SK-N-MC (cell line): ENCODE measurements around the gene KIF26A.
"Not testable (repeated sequence)": the region's sequence is repeated elsewhere in the genome, so short reads cannot be mapped to it uniquely, and the experiment has no call there.

ENCODE experiments used
- DNase-seq: peaks from one replicate; pipeline ENCODE4 v3.0.0-alpha.2; 2011; ENCODE audit warnings: low read depth, low spot score
- H3K27ac ChIP-seq: fragments of 200-600 bp; sonication (generic); 2 replicates; pipeline ENCODE4 v1.5.1; 2016; ENCODE audit warnings: mixed run types
- H3K36me3 ChIP-seq: fragments of 200-600 bp; sonication (generic); 2 replicates; pipeline ENCODE4 v1.6.1; 2017; ENCODE audit warnings: antibody characterized with exemption, low read length, mixed read lengths; ENCODE audit not compliant: insufficient read depth
- H3K4me3 ChIP-seq: fragments of 200-600 bp; sonication (generic); 2 replicates; pipeline ENCODE4 v1.5.1; 2016
- H3K9ac ChIP-seq: fragments of 200-600 bp; sonication (generic); 2 replicates; pipeline ENCODE4 v1.8.0; 2017; ENCODE audit warnings: mixed run types, mixed read lengths; ENCODE audit not compliant: insufficient read length
- H3K9me3 ChIP-seq: fragments of 200-600 bp; sonication (generic); 2 replicates; pipeline ENCODE4 v1.6.1; 2017; ENCODE audit warnings: low read depth, mild to moderate bottlenecking, antibody characterized with exemption, low read length, moderate library complexity, mixed read lengths
- EZH2 ChIP-seq: fragments of 200-600 bp; sonication (generic); IDR thresholded peaks from one replicate; pipeline ENCODE4 v1.6.1; 2017; ENCODE audit warnings: antibody characterized with exemption
- FOXP2 ChIP-seq: optimal IDR thresholded peaks from 2 replicates; pipeline ENCODE3; 2011; ENCODE audit warnings: mild to moderate bottlenecking, moderate library complexity; ENCODE audit not compliant: insufficient read depth; ENCODE audit errors: extremely low read length, control extremely low read depth
- POLR2AphosphoS5 ChIP-seq: IDR thresholded peaks from 2 replicates; pipeline ENCODE4 v1.6.1; 2012; ENCODE audit warnings: mild to moderate bottlenecking, low read depth, low read length, borderline replicate concordance

Gene KIF26A

GRCh38 chr14:104148433-104149277 lies 10.3 kb downstream of the KIF26A start:
- H3K36me3 ChIP-seq: no peaks in the 10 kb centered on the region
- TF ChIP-seq POLR2AphosphoS5 (no peak), FOXP2 (no peak), EZH2 (no peak)
- H3K4me3 ChIP-seq: 0 out of 2 replicates have a peak overlapping the region, but pooled peaks have one; percentile 59
- H3K9ac ChIP-seq: no peak overlapping the region
- H3K9me3 ChIP-seq: no peaks in the 10 kb centered on the region
- 0 out of 2 replicates have a peak overlapping the region, but pooled peaks have one; percentile 17 for H3K27ac ChIP-seq
- no peak for DNase-seq

- Histone ChIP-seq H3K9ac (no peak overlapping the region), H3K4me3 (peak overlapping the region; percentile 59; the same call in 1 of the 2 replicates)
- TF ChIP-seq EZH2 (no peak), FOXP2 (no peak), POLR2AphosphoS5 (no peak)
Measured at GRCh38 chr14:104149278-104149595, 10.8 kb downstream of the KIF26A start.

GRCh38 chr14:104149617-104150135 lies 11.3 kb downstream of the KIF26A start:
- peak overlapping the region; percentile 67; the same call in 1 of the 2 replicates for H3K27ac ChIP-seq
- no peak for DNase-seq
- TF ChIP-seq FOXP2 (no peak), EZH2 (no peak), POLR2AphosphoS5 (no peak)
- peak overlapping the region; percentile 59 for H3K4me3 ChIP-seq
- H3K9me3 ChIP-seq: no peaks in the 10 kb centered on the region
- H3K36me3 ChIP-seq: no peaks in the 10 kb centered on the region
- H3K9ac ChIP-seq: no peak overlapping the region

More at GRCh38 chr14:104149278-104149595, 10.8 kb downstream of the KIF26A start:
- Histone ChIP-seq H3K36me3 (no peaks in the 10 kb centered on the region), H3K27ac (no peak overlapping the region), H3K9me3 (no peaks in the 10 kb centered on the region)
- no peak for DNase-seq

GRCh38 chr14:104150136-104151025 lies 12.0 kb downstream of the KIF26A start:
- no peaks in the 10 kb centered on the region for H3K9me3 ChIP-seq
- H3K27ac ChIP-seq: no peak overlapping the region
- DNase-seq: peak; percentile 59
- H3K4me3 ChIP-seq: peak overlapping the region; percentile 44; the same call in 1 of the 2 replicates
- H3K36me3 ChIP-seq: no peaks in the 10 kb centered on the region
- H3K9ac ChIP-seq: no peak overlapping the region
- no peak for TF ChIP-seq EZH2
- TF ChIP-seq POLR2AphosphoS5: peak; percentile 44; the same call in 1 of the 2 replicates

GRCh38 chr14:104151026-104151381 lies 12.6 kb downstream of the KIF26A start:
- H3K9ac ChIP-seq: no peak overlapping the region
- TF ChIP-seq FOXP2: no peak
- TF ChIP-seq EZH2: no peak
- no peak for TF ChIP-seq POLR2AphosphoS5
- no peaks in the 10 kb centered on the region for H3K36me3 ChIP-seq
- no peak for DNase-seq
- no peaks in the 10 kb centered on the region for H3K9me3 ChIP-seq
- H3K27ac ChIP-seq: no peak overlapping the region
- no peak overlapping the region for H3K4me3 ChIP-seq

GRCh38 chr14:104151566-104152245 lies 13.3 kb downstream of the KIF26A start:
- H3K4me3 ChIP-seq: no peak overlapping the region
- no peak overlapping the region for H3K27ac ChIP-seq
- no peaks in the 10 kb centered on the region for H3K9me3 ChIP-seq
- H3K36me3 ChIP-seq: no peaks in the 10 kb centered on the region
- no peak for DNase-seq
- no peak overlapping the region for H3K9ac ChIP-seq
- no peak for TF ChIP-seq EZH2
- no peak for TF ChIP-seq FOXP2
- TF ChIP-seq POLR2AphosphoS5: no peak

GRCh38 chr14:104152246-104152575 lies 13.8 kb downstream of the KIF26A start:
- H3K4me3 ChIP-seq: no peak overlapping the region
- DNase-seq: no peak
- no peaks in the 10 kb centered on the region for H3K36me3 ChIP-seq
- TF ChIP-seq EZH2: no peak
- no peak for TF ChIP-seq FOXP2
- TF ChIP-seq POLR2AphosphoS5: no peak
- H3K9ac ChIP-seq: no peak overlapping the region
- no peak overlapping the region for H3K27ac ChIP-seq
- no peaks in the 10 kb centered on the region for H3K9me3 ChIP-seq

GRCh38 chr14:104152686-104153393 lies 14.5 kb downstream of the KIF26A start:
- Histone ChIP-seq H3K4me3 (no peak overlapping the region), H3K27ac (no peak overlapping the region), H3K36me3 (no peaks in the 10 kb centered on the region), H3K9ac (no peak overlapping the region), H3K9me3 (no peaks in the 10 kb centered on the region)
- TF ChIP-seq POLR2AphosphoS5: no peak
- no peak for TF ChIP-seq EZH2
- no peak for TF ChIP-seq FOXP2
- DNase-seq: no peak

- not testable (repeated sequence) for H3K27ac ChIP-seq, H3K9ac ChIP-seq, H3K36me3 ChIP-seq, H3K9me3 ChIP-seq, DNase-seq, H3K4me3 ChIP-seq
Measured at GRCh38 chr14:104153394-104153755, 15.0 kb downstream of the KIF26A start.
